GM18520 (cell line): ENCODE measurements around the gene PARVB.
"Not testable (repeated sequence)": the region's sequence is repeated elsewhere in the genome, so short reads cannot be mapped to it uniquely, and the experiment has no call there.

Experiments
- ATAC-seq: cut with Tn5 transposase; IDR thresholded peaks from one replicate; pipeline ENCODE4 v1.9.1; 2021; ENCODE audit not compliant: unreplicated experiment

PARVB gene

DNA sequence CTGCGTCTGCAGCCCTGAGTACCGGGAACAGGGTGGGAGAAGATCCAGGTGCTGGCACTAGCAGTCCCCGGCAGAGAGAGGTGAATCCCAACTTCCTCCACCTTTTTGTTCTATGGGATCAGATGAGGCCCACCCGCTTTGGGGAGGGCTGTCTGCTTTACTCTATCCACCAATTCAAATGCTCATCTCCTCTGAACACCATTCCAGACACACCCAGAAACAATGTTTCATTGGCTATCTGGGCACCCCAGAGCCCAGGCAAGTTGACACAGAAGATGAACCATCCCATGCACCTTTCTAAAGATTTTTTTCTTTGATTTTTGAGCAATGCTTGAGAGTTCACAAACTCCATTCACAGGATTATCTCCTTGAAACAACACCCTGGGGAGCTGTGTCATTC is 78.0 kb downstream of the PARVB start:
- no peak for ATAC-seq

- no peak for ATAC-seq
Measured at GRCh38 chr22:44102856-44103255, 78.8 kb downstream of the PARVB start.

- ATAC-seq: no peak
Measured at GRCh38 chr22:44103735-44104480, 79.8 kb downstream of the PARVB start.

DNA sequence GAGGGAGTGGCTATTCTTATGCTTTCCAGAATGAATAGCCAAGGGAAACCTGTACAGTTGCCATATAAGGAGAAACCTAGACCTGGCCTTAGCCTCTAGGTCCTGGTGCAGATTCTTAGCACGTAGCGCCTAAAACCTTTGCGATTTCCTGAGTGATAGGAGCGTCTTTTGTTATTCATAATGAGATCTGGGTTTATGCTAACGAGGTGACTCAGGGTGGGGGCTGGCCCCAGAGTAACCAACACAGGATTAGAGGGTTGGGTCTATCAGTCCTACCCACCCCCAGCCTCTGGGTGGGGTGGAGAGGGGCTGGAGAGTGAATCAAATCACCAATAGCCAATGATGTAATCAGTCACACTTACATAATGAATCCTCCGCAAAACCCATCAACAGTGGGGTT is 83.2 kb downstream of the PARVB start:
- ATAC-seq: no peak

DNA sequence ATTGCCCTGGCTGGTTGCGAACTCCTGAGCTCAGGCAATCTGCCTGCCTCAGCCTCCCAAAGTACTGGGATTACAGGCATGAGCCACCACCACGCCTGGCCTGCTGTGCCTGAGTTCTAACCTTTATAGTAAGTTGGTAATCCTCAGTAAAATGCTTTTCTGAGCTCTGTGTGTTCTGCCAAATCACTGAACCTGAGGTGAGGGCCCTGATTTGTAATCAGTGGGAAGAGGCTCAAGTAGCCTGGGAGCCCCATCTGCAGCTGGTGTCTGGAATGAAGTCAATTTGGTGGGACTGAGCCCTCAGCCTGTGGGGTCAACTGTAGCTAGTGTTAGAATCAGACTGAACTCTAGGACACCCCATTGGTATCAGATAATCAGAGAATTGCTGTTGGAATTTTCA is 84.0 kb downstream of the PARVB start:
- no peak for ATAC-seq

DNA sequence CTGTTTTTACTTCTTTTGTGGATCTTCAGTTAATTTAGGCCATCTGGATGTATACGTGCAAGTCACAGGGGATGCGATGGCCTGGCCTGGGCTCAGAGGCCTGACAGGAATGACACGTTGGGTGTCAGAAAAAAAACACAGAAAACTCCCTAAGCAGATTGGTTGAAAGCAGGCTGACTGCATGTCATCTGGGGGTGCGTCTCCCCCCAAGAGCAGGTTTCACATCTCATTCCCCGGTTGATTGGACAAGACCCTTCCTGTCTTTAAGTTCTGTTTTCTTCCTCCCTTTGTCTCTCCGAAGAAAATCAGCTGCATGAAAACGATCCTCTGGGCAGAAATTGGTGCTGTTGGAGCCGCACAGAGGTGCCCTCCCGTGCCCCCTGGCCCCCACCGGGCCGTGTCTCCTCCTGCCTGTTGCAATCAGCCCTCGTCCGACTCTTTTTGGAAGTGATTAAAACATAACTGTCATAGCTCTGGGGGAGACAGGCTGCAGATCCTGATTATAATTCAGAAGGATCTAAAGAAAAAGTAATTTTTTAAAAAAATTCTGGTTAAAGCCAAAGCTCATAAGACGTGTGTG is 84.8 kb downstream of the PARVB start:
- no peak for ATAC-seq

DNA sequence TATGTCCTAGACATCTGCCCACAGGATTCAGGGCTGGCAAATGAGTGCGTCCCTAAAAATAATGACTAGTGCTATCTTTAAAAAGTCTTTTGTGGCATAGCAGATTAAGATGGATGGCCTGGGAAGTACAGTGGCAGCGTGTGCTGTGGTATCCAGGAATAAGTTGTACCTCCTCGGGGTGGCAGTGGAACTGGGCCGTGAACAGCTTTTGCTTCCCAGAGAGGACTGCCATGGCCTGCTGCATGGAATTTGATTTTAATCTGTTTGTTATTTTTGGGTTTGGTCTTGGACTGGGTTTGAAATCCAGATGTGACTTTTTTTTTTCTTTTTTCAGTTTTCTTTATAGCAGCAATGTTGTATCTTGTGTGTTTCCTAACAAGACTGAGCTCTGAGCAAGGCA is 85.3 kb downstream of the PARVB start:
- no peak for ATAC-seq

DNA sequence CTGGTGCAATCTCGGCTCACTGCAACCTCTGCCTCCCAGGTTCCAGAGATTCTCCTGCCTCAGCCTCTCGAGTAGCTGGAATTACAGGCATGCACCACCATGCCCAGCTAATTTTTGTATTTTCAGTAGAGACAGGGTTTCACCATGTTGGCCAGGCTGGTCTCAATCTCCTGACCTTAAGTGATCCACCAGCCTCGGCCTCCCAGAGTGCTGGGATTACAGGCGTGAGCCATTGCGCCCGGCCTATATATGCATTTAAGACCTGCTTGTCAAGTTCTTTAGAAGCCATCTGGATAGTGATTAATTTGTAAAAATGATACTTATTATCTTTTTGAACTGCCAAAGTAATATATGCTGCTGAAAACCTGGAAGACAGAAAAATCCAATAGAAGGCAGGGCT is 86.6 kb downstream of the PARVB start:
- not testable (repeated sequence) for ATAC-seq

GRCh38 chr22:44111562-44112155 is 87.6 kb downstream of the PARVB start:
- no peak for ATAC-seq

GRCh38 chr22:44112191-44112590 is 88.1 kb downstream of the PARVB start:
- ATAC-seq: no peak

GRCh38 chr22:44116331-44116730 is 92.2 kb downstream of the PARVB start:
- ATAC-seq: no peak

- ATAC-seq: no peak
Measured at GRCh38 chr22:44116755-44117684, 92.9 kb downstream of the PARVB start.

DNA sequence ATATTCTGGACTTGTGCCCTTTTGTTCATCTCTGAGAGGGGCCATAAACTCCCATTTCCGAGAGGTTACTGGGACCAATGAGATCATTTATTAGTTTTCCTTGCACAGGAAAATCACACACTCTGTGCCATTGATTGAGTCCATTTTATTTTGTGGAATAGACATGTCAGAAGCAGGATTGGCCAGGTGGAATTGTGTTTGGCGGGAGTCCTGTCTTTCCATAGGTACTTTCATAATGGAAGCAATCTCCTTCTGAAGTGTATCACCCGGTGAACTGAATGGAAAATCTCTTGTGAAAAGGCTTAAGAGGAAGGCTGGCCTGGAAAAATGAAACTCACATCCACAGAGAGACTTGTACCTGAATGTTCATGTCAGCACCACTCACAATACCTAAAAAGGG is 93.6 kb downstream of the PARVB start:
- no peak for ATAC-seq

DNA sequence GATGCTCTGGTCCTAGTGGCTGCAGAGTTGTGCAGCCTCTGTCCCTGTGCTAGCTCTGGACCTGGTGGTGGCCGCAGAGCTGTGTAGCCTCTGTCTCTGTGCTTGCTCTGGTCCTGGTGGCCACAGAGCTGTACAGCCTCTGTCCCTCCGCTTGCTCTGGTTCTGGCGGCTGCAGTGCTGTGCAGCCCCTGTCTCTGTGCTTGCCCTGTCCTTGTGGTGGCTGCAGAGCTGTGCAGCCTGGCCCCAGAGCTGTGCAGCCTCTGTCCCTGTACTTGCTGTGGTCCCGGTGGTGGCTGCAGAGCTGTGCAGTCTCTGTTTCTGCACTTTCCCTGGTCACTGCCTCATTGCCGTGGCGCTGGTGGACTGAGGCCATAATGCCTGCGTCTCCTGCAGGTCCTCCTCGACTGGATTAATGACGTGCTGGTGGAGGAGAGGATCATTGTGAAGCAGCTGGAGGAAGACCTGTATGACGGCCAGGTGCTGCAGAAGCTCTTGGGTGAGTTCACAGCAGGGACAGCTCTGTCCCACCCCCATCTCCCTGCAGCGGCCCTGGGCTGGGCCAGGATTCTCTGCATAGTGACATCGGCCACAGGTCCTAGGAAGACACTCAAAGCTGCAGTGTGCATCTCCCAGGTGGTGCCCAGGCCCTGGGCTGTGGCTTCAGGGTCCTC is 94.7 kb downstream of the PARVB start:
- no peak for ATAC-seq

- ATAC-seq: no peak
Measured at GRCh38 chr22:44119669-44120313, 95.7 kb downstream of the PARVB start.

GRCh38 chr22:44120314-44120704 is 96.2 kb downstream of the PARVB start:
- ATAC-seq: no peak

GRCh38 chr22:44125421-44125820 is 101.3 kb downstream of the PARVB start:
- no peak for ATAC-seq

DNA sequence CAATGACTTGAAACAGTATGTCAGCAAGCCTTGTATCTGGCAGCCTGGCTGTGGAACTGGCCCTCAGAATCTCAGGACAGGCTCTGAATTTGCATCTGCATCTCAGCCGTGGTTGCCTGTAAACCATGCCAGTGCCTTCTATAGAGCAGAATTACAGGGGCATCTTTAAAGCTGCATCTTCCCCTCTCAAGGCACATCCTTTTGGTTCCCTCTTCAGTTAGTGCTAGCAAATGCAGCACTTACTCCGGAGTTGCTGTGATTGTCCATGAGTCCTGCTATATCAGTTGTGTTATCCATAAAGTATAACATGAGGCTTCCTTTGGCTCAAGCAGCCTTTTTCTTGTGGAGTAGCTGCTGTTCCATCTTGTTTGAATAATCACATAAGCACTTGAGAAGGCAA is 102.7 kb downstream of the PARVB start:
- no peak for ATAC-seq

DNA sequence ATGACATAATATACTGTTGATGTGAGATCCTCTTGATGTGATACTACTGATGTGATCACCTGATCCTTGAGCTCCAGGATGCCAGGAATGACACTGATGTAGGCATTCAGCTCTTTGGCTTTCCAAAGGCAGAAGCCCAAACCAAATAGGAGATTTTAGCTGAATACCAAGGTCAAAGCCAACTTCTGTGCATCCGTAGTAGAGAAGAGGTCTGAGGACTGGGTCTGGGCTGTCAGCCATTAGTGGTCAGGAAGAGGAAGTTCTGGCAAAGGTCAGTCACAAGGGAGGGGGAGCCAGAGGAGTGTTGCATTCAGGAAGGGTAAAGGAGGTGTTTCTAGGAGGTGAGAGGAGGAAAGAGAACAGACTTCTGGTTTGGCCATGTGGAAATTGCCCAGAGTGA is 103.3 kb downstream of the PARVB start:
- ATAC-seq: no peak

DNA sequence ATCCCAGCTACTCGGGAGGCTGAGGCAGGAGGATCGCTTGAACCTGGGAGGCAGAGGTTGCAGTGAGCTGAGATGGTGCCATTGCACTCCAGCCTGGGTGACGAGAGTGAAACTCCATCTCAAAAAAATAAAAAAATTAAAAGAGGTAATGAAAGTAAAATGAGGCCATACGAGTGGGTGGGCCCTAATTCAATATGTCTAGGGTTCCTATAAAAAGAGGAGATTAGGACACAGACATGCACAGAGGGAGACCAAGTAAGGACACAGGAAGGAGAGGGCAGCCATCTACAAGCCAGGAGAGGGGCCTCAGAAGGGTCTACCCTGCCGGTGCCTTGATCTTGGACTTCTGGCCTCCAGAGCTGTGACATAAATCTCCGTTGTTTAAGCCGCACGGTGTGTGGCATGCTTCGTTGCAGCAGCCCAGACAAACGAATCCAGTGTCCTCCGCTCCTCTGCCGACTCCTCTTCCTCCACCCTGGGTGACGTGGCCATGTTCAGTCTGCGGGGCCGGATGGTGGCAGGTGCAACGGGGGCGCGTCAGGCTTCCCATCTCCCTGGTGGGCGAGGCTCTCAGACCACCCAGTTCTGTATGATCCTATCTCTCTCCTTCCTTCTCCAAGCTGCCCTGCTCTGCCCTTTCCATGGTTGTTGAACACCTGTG is 105.0 kb downstream of the PARVB start:
- no peak for ATAC-seq
